CD4-positive, alpha-beta T cell treated with Interferon alpha-2 for 1 hour (primary cell): Measurements from ENCODE around the gene CCNT2.
"Not testable (repeated sequence)": the region's sequence is repeated elsewhere in the genome, so short reads cannot be mapped to it uniquely, and the experiment has no call there.

Experiments
- DNase-seq, 2 donors: peaks; one replicate each; pipeline ENCODE4 v3.0.0-alpha.2; 2020 to 2022

Gene CCNT2

GRCh38 chr2:134919341-134920210 lies 954 bp downstream of the CCNT2 start:
- DNase-seq, result peak; percentile 22 to 53

GRCh38 chr2:134924912-134925311 lies 6.3 kb downstream of the CCNT2 start:
- no peak for DNase-seq

- DNase-seq, result no peak
These were observed 7.8 kb downstream of the CCNT2 start for GRCh38 chr2:134926231-134926931.

- no peak for DNase-seq
These were observed 8.6 kb downstream of the CCNT2 start for GRCh38 chr2:134927195-134927594.

- no peak for DNase-seq
These were observed 14.4 kb downstream of the CCNT2 start for GRCh38 chr2:134932864-134933526.

- no peak for DNase-seq
These were observed 15.1 kb downstream of the CCNT2 start for GRCh38 chr2:134933732-134934131.

GRCh38 chr2:134934150-134934549 lies 15.5 kb downstream of the CCNT2 start:
- DNase-seq, result no peak

GRCh38 chr2:134934641-134935040 lies 16.0 kb downstream of the CCNT2 start:
- DNase-seq, result no peak

- no peak for DNase-seq
These were observed 18.1 kb downstream of the CCNT2 start for GRCh38 chr2:134936691-134937090.

GRCh38 chr2:134943540-134943939 lies 24.9 kb downstream of the CCNT2 start:
- no peak for DNase-seq

- DNase-seq, result no peak
These were observed 26.4 kb downstream of the CCNT2 start for GRCh38 chr2:134944975-134945374.

- no peak for DNase-seq
These were observed 27.5 kb downstream of the CCNT2 start for GRCh38 chr2:134946073-134946472.

GRCh38 chr2:134949981-134950708 lies 31.5 kb downstream of the CCNT2 start:
- DNase-seq, result no peak

- DNase-seq, result no peak
These were observed 32.3 kb downstream of the CCNT2 start for GRCh38 chr2:134950886-134951285.

GRCh38 chr2:134952608-134953007 lies 34.0 kb downstream of the CCNT2 start:
- no peak for DNase-seq

GRCh38 chr2:134954065-134954464 lies 35.4 kb downstream of the CCNT2 start:
- no peak for DNase-seq

GRCh38 chr2:134955744-134956143 lies 37.1 kb downstream of the CCNT2 start:
- DNase-seq, result no peak

GRCh38 chr2:134957477-134957876 lies 38.9 kb downstream of the CCNT2 start:
- no peak for DNase-seq

GRCh38 chr2:134967166-134967565 lies 48.5 kb downstream of the CCNT2 start:
- not testable (repeated sequence) for DNase-seq

- no peak for DNase-seq
These were observed 54.9 kb downstream of the CCNT2 start for GRCh38 chr2:134973241-134974138.

- no peak for DNase-seq
These were observed 56.8 kb downstream of the CCNT2 start for GRCh38 chr2:134975281-134976009.
